ENCODE data around the gene CCDC34. TPM values are rescaled to one million over a fixed set of nuclear protein-coding genes. Genes with fewer than 3 reads are reported as not detected.

Gene CCDC34
- total and polyA plus RNA-seq, 2 of the 8 experiments (the other 6 are each of a cell fraction or from before 2014, with no cell fraction given), result 7.7 to 24.3 TPM

GRCh38 chr11:27300974-27301373, 62.0 kb downstream of the CCDC34 start:
- H3K79me2 ChIP-seq (ENCODE audit: control insufficient read depth in 1 of 2, insufficient read depth in 2 of 2, low read length in 2 of 2), result no peaks in the 10 kb centered on the region
- H4K8ac ChIP-seq (ENCODE audit: extremely low read depth, insufficient read depth, low read length), result no peak overlapping the region
- H3K79me1 ChIP-seq (ENCODE audit: low read depth, low read length), result no peaks in the 10 kb centered on the region
- ChIA-PET POLR2A (ENCODE audit: partially characterized antibody) (no interaction called here), CTCF (ENCODE audit: partially characterized antibody) (interaction anchor here (1.3 kb wide), 1 partner anchor 14 kb away, joined by 4 read pairs; no protein-coding TSS in a partner anchor)
- no peak overlapping the region for H2BK15ac ChIP-seq (ENCODE audit: low read length)
- no peak overlapping the region for H3K4ac ChIP-seq (replicated peaks; ENCODE audit: insufficient read length, low read depth, low read length)
- H3K9ac ChIP-seq (replicated peaks in 1 of 4; ENCODE audit: extremely low read depth in 1 of 4, low read depth in 3 of 4, low read length in 3 of 4), result no peak overlapping the region
- no peak overlapping the region for H2BK5ac ChIP-seq (ENCODE audit: low read depth, low read length)
- H3K27ac ChIP-seq (ENCODE audit: low read depth, low read length), result no peak overlapping the region
- no peak overlapping the region for H2BK12ac ChIP-seq (ENCODE audit: low read depth, low read length)
- H3K27me3 ChIP-seq (replicated peaks in 1 of 4; ENCODE audit: control insufficient read depth in 3 of 4, extremely low read depth in 1 of 4, insufficient read depth in 3 of 4, low read length in 3 of 4), result no peaks in the 10 kb centered on the region
- peaks cover 0 to 3% (median 1%) of the 10 kb centered on the region in 4 experiments; a peak in 3 of 7 replicates for H3K4me1 ChIP-seq (replicated peaks in 1 of 4; ENCODE audit: control insufficient read depth in 3 of 4, insufficient read depth in 4 of 4, low read length in 3 of 4)
- H3K23ac ChIP-seq (ENCODE audit: insufficient read length), result no peak overlapping the region
- H4K20me1 ChIP-seq (replicated peaks in 1 of 2; ENCODE audit: control insufficient read depth in 1 of 2, insufficient read depth in 2 of 2, low read length in 2 of 2), result no peaks in the 10 kb centered on the region
- H3K23me2 ChIP-seq (ENCODE audit: low read depth, low read length), result no peaks in the 10 kb centered on the region
- H3K9me3 ChIP-seq (ENCODE audit: insufficient read depth in 2 of 2, low read depth in 1 of 2, low read length in 1 of 2), result no peaks in the 10 kb centered on the region
- FAIRE-seq, result no peak
- H3K4me3 ChIP-seq (ENCODE audit: extremely low read depth in 1 of 4, insufficient read depth in 2 of 4, low read depth in 3 of 4, low read length in 4 of 4), result no peak overlapping the region
- no peak overlapping the region for H4K5ac ChIP-seq (ENCODE audit: insufficient read length, low read depth, low read length)
- H3K4me2 ChIP-seq (ENCODE audit: insufficient read depth in 1 of 2, low read depth in 2 of 2, low read length in 2 of 2), result no peak overlapping the region
- no peak overlapping the region for H3K56ac ChIP-seq (replicated peaks; ENCODE audit: insufficient read length, low read depth, low read length)
- H2AK5ac ChIP-seq (ENCODE audit: low read depth, low read length), result no peak overlapping the region
- no peak overlapping the region for H4K91ac ChIP-seq (replicated peaks; ENCODE audit: insufficient read length, low read length)
- no peaks in the 10 kb centered on the region for H3K36me3 ChIP-seq (ENCODE audit: control insufficient read depth in 2 of 4, insufficient read depth in 4 of 4, low read length in 3 of 4)
- no peak overlapping the region for H3K14ac ChIP-seq (ENCODE audit: insufficient read length)
- TF ChIP-seq RBBP5 (IDR thresholded peaks at IDR 0.05; ENCODE audit: borderline replicate concordance, low read depth, low read length) (no peak), ATF2 (IDR thresholded peaks at IDR 0.05; ENCODE audit: low read length) (no peak), CEBPB (IDR thresholded peaks at IDR 0.05; ENCODE audit: low read depth, low read length) (no peak)
- no peak for DNase-seq (ENCODE audit: low read depth in 1 of 2, low spot score in 2 of 2)
- H2BK20ac ChIP-seq (ENCODE audit: low read length), result no peak overlapping the region
- H2BK120ac ChIP-seq (replicated peaks; ENCODE audit: low read depth, low read length), result no peak overlapping the region
- H3K18ac ChIP-seq (ENCODE audit: extremely low read depth, low read length), result no peak overlapping the region
- H2AFZ ChIP-seq (ENCODE audit: low read length), result no peak overlapping the region

Measured in H1 (cell line).